ENCODE results near the gene CD300A.

DNA sequence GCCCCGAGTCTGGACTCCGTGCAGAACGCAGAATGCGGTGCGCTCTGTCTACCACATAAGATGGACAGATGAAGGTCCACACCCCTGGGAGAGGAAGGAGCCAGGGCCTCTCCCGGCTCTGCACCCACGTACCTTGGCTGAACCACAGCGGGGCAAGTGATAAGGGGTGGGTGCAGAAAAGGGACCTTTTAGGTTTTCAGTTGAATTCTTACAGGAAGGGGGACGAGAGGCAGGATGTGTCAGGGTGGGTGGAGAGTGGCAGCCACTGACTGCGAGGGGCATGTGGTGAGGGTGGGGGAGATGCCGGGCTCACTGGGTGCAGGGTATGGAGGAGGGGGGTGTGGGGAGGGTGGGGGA lies 372 bp downstream of the CD300A start:
- TF ChIP-seq, protein P1, sequence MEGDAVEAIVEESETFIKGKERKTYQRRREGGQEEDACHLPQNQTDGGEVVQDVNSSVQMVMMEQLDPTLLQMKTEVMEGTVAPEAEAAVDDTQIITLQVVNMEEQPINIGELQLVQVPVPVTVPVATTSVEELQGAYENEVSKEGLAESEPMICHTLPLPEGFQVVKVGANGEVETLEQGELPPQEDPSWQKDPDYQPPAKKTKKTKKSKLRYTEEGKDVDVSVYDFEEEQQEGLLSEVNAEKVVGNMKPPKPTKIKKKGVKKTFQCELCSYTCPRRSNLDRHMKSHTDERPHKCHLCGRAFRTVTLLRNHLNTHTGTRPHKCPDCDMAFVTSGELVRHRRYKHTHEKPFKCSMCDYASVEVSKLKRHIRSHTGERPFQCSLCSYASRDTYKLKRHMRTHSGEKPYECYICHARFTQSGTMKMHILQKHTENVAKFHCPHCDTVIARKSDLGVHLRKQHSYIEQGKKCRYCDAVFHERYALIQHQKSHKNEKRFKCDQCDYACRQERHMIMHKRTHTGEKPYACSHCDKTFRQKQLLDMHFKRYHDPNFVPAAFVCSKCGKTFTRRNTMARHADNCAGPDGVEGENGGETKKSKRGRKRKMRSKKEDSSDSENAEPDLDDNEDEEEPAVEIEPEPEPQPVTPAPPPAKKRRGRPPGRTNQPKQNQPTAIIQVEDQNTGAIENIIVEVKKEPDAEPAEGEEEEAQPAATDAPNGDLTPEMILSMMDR (IDR thresholded peaks at IDR 0.05; ENCODE audit: low read depth, low read length, poor library complexity, severe bottlenecking), result no peak
- TF ChIP-seq EZH2phosphoT487 (IDR thresholded peaks at IDR 0.05; ENCODE audit: borderline replicate concordance, low read length), result no peak

All from DOHH2 (cell line).